CD4-positive, alpha-beta memory T cell (primary cell): ENCODE results near the gene COPZ2. TPM values are rescaled to one million over a fixed set of nuclear protein-coding genes. Genes with fewer than 3 reads are reported as not detected.
"Not testable (repeated sequence)": the region's sequence is repeated elsewhere in the genome, so short reads cannot be mapped to it uniquely, and the experiment has no call there.

Source experiments
- CTCF ChIA-PET: fragments of 350-600 bp; sonication (Branson Sonifier 250); formaldehyde crosslinking; loops from one replicate; lab custom pipeline; 2021; ENCODE audit warnings: inconsistent platforms; ENCODE audit not compliant: partially characterized antibody; lab: Charles Lee
- POLR2A ChIA-PET: fragments of 350-600 bp; sonication (Branson Sonifier 250); formaldehyde crosslinking; loops from one replicate; lab custom pipeline; 2021; ENCODE audit not compliant: partially characterized antibody; lab: Charles Lee
- DNase-seq, 5 donors: peaks; one replicate each; pipeline versions ENCODE4 v3.0.0 to v3.0.0-alpha.2; 2020 to 2022; ENCODE audit warnings: mixed read lengths in 1 of 5
- H3K27ac ChIP-seq: one replicate; pipeline ENCODE4 v1.7.0; 2013; ENCODE audit warnings: low read depth, low read length
- H3K27me3 ChIP-seq: 2 replicates; pipeline ENCODE4 v1.7.0; 2013; ENCODE audit warnings: mild to moderate bottlenecking, low read length, moderate library complexity; ENCODE audit not compliant: insufficient read depth
- H3K36me3 ChIP-seq: 2 replicates; pipeline ENCODE4 v1.7.0; 2013; ENCODE audit warnings: mild to moderate bottlenecking, low read length, moderate library complexity; ENCODE audit not compliant: insufficient read depth
- H3K4me1 ChIP-seq: 2 replicates; pipeline ENCODE4 v1.7.0; 2013; ENCODE audit warnings: mild to moderate bottlenecking, low read length, moderate library complexity; ENCODE audit not compliant: insufficient read depth
- H3K4me3 ChIP-seq, 2 donors: one replicate each; pipeline ENCODE4 v1.7.0; 2013; ENCODE audit warnings: low read length in 2 of 2, mild to moderate bottlenecking in 1 of 2
- H3K9me3 ChIP-seq, 2 donors: one replicate each; pipeline ENCODE4 v1.7.0; 2013; ENCODE audit warnings: low read length in 2 of 2, control low read depth in 1 of 2; ENCODE audit not compliant: control insufficient read depth in 1 of 2
- H3K27ac Mint-ChIP-seq, 7 donors: one replicate each; pipeline ENCODE4 v1.8.0; 2020 to 2021; ENCODE audit warnings: mixed read lengths in 7 of 7, mild to moderate bottlenecking in 6 of 7, inconsistent platforms in 3 of 7, moderate library complexity in 3 of 7
- H3K27me3 Mint-ChIP-seq, 2 donors: one replicate each; pipeline ENCODE4 v1.8.0; 2020 to 2021; ENCODE audit warnings: mixed read lengths in 2 of 2
- H3K36me3 Mint-ChIP-seq, 2 donors: one replicate each; pipeline ENCODE4 v1.8.0; 2020 to 2021; ENCODE audit warnings: mixed read lengths in 2 of 2, inconsistent platforms in 1 of 2, mild to moderate bottlenecking in 1 of 2
- H3K4me1 Mint-ChIP-seq, 4 donors: one replicate each; pipeline ENCODE4 v1.8.0; 2020 to 2021; ENCODE audit warnings: mixed read lengths in 4 of 4, mild to moderate bottlenecking in 1 of 4
- H3K4me3 Mint-ChIP-seq, 8 donors: one replicate each; pipeline ENCODE4 v1.8.0; 2020 to 2021; ENCODE audit warnings: mixed read lengths in 8 of 8, mild to moderate bottlenecking in 7 of 8, moderate library complexity in 6 of 8, inconsistent platforms in 3 of 8
- H3K9me3 Mint-ChIP-seq, 8 donors: one replicate each; pipeline ENCODE4 v1.8.0; 2020 to 2021; ENCODE audit warnings: mixed read lengths in 8 of 8, mild to moderate bottlenecking in 5 of 8, inconsistent platforms in 3 of 8, moderate library complexity in 1 of 8
- intact Hi-C: fragments of 100-400 bp; cut with micrococcal nuclease; formaldehyde crosslinking; loops from one replicate; pipeline ENCODE4 v1.15.1; 2023
- polyA plus RNA-seq, 2 donors: library from polyadenylated mRNA; unstranded; fragments of 300-500 nt; fragmentation: Illumina TruSeq; gene quantifications; one replicate each; pipeline ENCODE4 v1.2.3, GENCODE V29; 2021
- total RNA-seq, 2 experiments: library from RNA; stranded (reverse); gene quantifications; one replicate each; pipeline ENCODE4 v1.2.3, GENCODE V29; 2021

The COPZ2 gene
- total and polyA plus RNA-seq, 4 experiments from 2014 or later: 1.6 to 2.0 (median 1.9) TPM

- peaks cover 6 to 25% of the 10 kb centered on the region in 2 donors for H3K27me3 Mint-ChIP-seq
- H3K4me3 Mint-ChIP-seq: peak overlapping the region; percentile 86 to 95 (median 88)
- no peak for DNase-seq
Observed at GRCh38 chr17:48037838-48038323, 284 bp upstream of the COPZ2 start.

GRCh38 chr17:48036693-48037035 lies 933 bp downstream of the COPZ2 start:
- intact Hi-C loops: loop anchor here (1.0 kb wide), 2 partner anchors 12 to 38 kb away; partner anchors contain the start of gene NFE2L1
- peak overlapping the region in 1 of 2 donors; percentile 67 for H3K4me3 ChIP-seq

More at GRCh38 chr17:48037838-48038323, 284 bp upstream of the COPZ2 start:
- H3K4me3 ChIP-seq: no peak overlapping the region
- Mint-ChIP-seq H3K27ac (peak overlapping the region in 5 of 7 donors; percentile 12 to 67 (median 43)), H3K36me3 (no peaks in the 10 kb centered on the region), H3K4me1 (peaks cover 4 to 7% (median 5%) of the 10 kb centered on the region in 4 donors), H3K9me3 (no peaks in the 10 kb centered on the region)
- H3K36me3 ChIP-seq: no peaks in the 10 kb centered on the region
- CTCF ChIA-PET: interaction anchor here (1.0 to 5.5 kb wide), 3 partner anchors 13 to 36 kb away, joined by 3 to 38 read pairs (median 6); no protein-coding TSS in a partner anchor
- H3K27me3 ChIP-seq: no peaks in the 10 kb centered on the region
- intact Hi-C loops: loop anchor here (1.0 kb wide), 2 partner anchors 10 to 36 kb away; partner anchors contain the start of gene NFE2L1
- no peak overlapping the region for H3K27ac ChIP-seq
- no peaks in the 10 kb centered on the region for H3K9me3 ChIP-seq
- POLR2A ChIA-PET: interaction anchor here (0.7 to 3.5 kb wide), 3 partner anchors 10 to 63 kb away, joined by 5 to 31 read pairs (median 5); partner anchors contain the start of genes CBX1 and NFE2L1
- H3K4me1 ChIP-seq: peaks cover 7% of the 10 kb centered on the region

GRCh38 chr17:48034734-48035133 lies 2.9 kb downstream of the COPZ2 start:
- H3K27ac Mint-ChIP-seq, H3K4me3 Mint-ChIP-seq, H3K9me3 ChIP-seq, H3K4me1 ChIP-seq, H3K4me3 ChIP-seq, DNase-seq, H3K27me3 ChIP-seq, H3K4me1 Mint-ChIP-seq, H3K36me3 ChIP-seq, H3K9me3 Mint-ChIP-seq, intact Hi-C loops, H3K36me3 Mint-ChIP-seq, H3K27ac ChIP-seq: not testable (repeated sequence)
- ChIA-PET POLR2A (interaction anchor here (1.5 kb wide), 1 partner anchor 13 kb away, joined by 4 read pairs; the partner anchor contains the start of gene NFE2L1), CTCF (interaction anchor here (0.9 to 5.5 kb wide), 6 partner anchors 9 to 46 kb away, joined by 3 to 38 read pairs (median 4); partner anchors contain the start of gene NFE2L1)
- H3K27me3 Mint-ChIP-seq: peaks cover 11 to 38% of the 10 kb centered on the region in 2 donors

More at GRCh38 chr17:48036693-48037035, 933 bp downstream of the COPZ2 start:
- no peaks in the 10 kb centered on the region for H3K9me3 ChIP-seq
- Mint-ChIP-seq H3K27me3 (peaks cover 11 to 37% of the 10 kb centered on the region in 2 donors), H3K9me3 (no peaks in the 10 kb centered on the region), H3K4me3 (peak overlapping the region; percentile 80 to 89 (median 85)), H3K27ac (peak overlapping the region in 1 of 7 donors; percentile 60), H3K4me1 (peaks cover 4 to 7% (median 5%) of the 10 kb centered on the region in 4 donors), H3K36me3 (no peaks in the 10 kb centered on the region)
- no peak for DNase-seq
- CTCF ChIA-PET: interaction anchor here (1.1 to 5.5 kb wide), 13 partner anchors 10 to 71 kb away, joined by 3 to 38 read pairs (median 6); partner anchors contain the start of genes CDK5RAP3, NFE2L1 and SNX11
- no peaks in the 10 kb centered on the region for H3K36me3 ChIP-seq
- POLR2A ChIA-PET: interaction anchor here (1.2 to 3.5 kb wide), 5 partner anchors 11 to 244 kb away, joined by 3 to 31 read pairs (median 3); partner anchors contain the start of genes CDK5RAP3 and NFE2L1
- H3K4me1 ChIP-seq: peaks cover 7% of the 10 kb centered on the region
- H3K27me3 ChIP-seq: no peaks in the 10 kb centered on the region
- no peak overlapping the region for H3K27ac ChIP-seq

- POLR2A ChIA-PET: interaction anchor here (0.6 kb wide), 1 partner anchor 1909 kb away, joined by 3 read pairs; no protein-coding TSS in a partner anchor
- peaks cover 0 to 4% (median 2%) of the 10 kb centered on the region in 4 donors for H3K4me1 Mint-ChIP-seq
- H3K9me3 ChIP-seq: no peaks in the 10 kb centered on the region
- intact Hi-C loops: no loop called here
- peaks cover 5 to 30% of the 10 kb centered on the region in 2 donors for H3K27me3 Mint-ChIP-seq
- no peak for DNase-seq
- no peak overlapping the region for H3K4me3 Mint-ChIP-seq
- H3K27ac ChIP-seq: no peak overlapping the region
- H3K27me3 ChIP-seq: no peaks in the 10 kb centered on the region
- no peak overlapping the region for H3K27ac Mint-ChIP-seq
- H3K4me1 ChIP-seq: peaks cover 7% of the 10 kb centered on the region
- H3K36me3 ChIP-seq: no peaks in the 10 kb centered on the region
- no peak overlapping the region for H3K4me3 ChIP-seq
- CTCF ChIA-PET: interaction anchor here (1.2 to 2.5 kb wide), 4 partner anchors 20 to 561 kb away, joined by 3 to 11 read pairs (median 5); partner anchors contain the start of gene HOXB5
- H3K9me3 Mint-ChIP-seq: no peaks in the 10 kb centered on the region
- no peaks in the 10 kb centered on the region for H3K36me3 Mint-ChIP-seq
Observed at GRCh38 chr17:48031966-48032365, 5.6 kb downstream of the COPZ2 start.

DNA sequence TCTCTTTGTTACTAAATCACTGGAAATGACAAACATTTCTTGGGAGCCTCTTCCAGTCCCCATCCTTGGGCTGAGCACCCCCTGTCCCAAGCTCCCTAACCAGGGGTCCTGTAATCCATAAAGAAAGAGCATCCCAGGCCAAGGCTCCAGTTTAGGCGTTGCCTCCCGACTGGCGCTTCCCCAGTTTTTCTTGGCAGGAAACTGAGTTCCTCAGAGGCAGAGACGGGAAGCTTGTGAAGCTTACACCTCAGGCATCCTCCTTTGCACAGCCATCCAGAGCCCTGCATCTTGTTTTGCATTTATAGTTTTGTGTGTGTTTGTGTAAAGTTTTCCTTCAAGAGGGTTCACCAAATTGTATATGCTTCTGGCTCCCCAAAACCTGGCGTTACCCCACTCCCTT lies 7.1 kb downstream of the COPZ2 start:
- Histone ChIP-seq H3K4me3 (no peak overlapping the region), H3K4me1 (peaks cover 13% of the 10 kb centered on the region), H3K27ac (no peak overlapping the region), H3K27me3 (no peaks in the 10 kb centered on the region), H3K9me3 (no peaks in the 10 kb centered on the region), H3K36me3 (no peaks in the 10 kb centered on the region)
- Mint-ChIP-seq H3K9me3 (no peaks in the 10 kb centered on the region), H3K27me3 (peaks cover 5 to 25% of the 10 kb centered on the region in 2 donors), H3K4me1 (peaks cover 3 to 18% (median 11%) of the 10 kb centered on the region in 4 donors), H3K36me3 (no peaks in the 10 kb centered on the region), H3K4me3 (no peak overlapping the region), H3K27ac (no peak overlapping the region)
- ChIA-PET POLR2A (no interaction called here), CTCF (interaction anchor here (0.8 to 2.5 kb wide), 10 partner anchors 12 to 563 kb away, joined by 3 to 11 read pairs (median 3); partner anchors contain the start of gene HOXB5)
- intact Hi-C loops: no loop called here
- DNase-seq: no peak

DNA sequence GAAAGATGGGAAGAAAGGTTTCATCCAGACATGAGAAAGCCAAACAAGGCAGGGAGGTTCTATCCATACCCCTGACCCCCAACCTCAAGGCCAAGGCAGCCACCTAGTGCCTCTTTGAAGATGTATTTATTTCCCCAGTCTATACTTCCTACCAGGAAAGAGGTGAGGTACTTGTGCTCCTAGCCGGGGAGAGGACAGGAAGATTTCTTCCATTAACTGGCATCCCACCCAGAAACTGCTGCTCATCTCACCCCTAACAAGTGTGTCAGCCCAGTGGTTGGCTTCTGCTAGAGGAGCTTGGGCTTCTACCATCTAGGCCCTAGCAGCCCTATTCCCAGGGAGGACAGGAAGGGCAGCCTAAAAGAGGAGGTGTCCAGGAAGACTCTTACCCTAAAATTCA lies 8.9 kb downstream of the COPZ2 start:
- Histone ChIP-seq H3K9me3 (no peaks in the 10 kb centered on the region), H3K27ac (no peak overlapping the region), H3K4me3 (no peak overlapping the region), H3K27me3 (no peaks in the 10 kb centered on the region), H3K36me3 (no peaks in the 10 kb centered on the region), H3K4me1 (peaks cover 27% of the 10 kb centered on the region)
- no peak for DNase-seq
- no peak overlapping the region for H3K4me3 Mint-ChIP-seq
- H3K4me1 Mint-ChIP-seq: peaks cover 7 to 33% (median 21%) of the 10 kb centered on the region in 4 donors
- intact Hi-C loops: loop anchor here (5.0 kb wide), 2 partner anchors 81 to 564 kb away; partner anchors contain the start of genes HOXB3 and HOXB5
- H3K27ac Mint-ChIP-seq: no peak overlapping the region
- H3K36me3 Mint-ChIP-seq: no peaks in the 10 kb centered on the region
- peaks cover 8 to 31% of the 10 kb centered on the region in 2 donors for H3K27me3 Mint-ChIP-seq
- peaks cover 0 to 2% (median 0%) of the 10 kb centered on the region in 8 donors for H3K9me3 Mint-ChIP-seq
- POLR2A ChIA-PET: no interaction called here
- CTCF ChIA-PET: interaction anchor here (3.0 to 5.0 kb wide), 3 partner anchors 20 to 586 kb away, joined by 6 to 148 read pairs (median 40); partner anchors contain the start of genes HOXB8 and NFE2L1
